H7 (cell line): Measurements from ENCODE around the gene SLC39A3. TPM values are rescaled to one million over a fixed set of nuclear protein-coding genes. Genes with fewer than 3 reads are reported as not detected.
"Not testable (repeated sequence)": the region's sequence is repeated elsewhere in the genome, so short reads cannot be mapped to it uniquely, and the experiment has no call there.

Experiments
- DNase-seq: peaks from one replicate; pipeline ENCODE4 v3.0.0; 2012
- H3K27me3 ChIP-seq: 2 replicates; pipeline ENCODE4 v1.6.0; 2011; ENCODE audit warnings: mild to moderate bottlenecking, low read length; ENCODE audit not compliant: control insufficient read depth, insufficient read depth
- H3K36me3 ChIP-seq: replicated peaks from 2 replicates; pipeline ENCODE4 v1.5.1; 2011; ENCODE audit warnings: low read length; ENCODE audit not compliant: control insufficient read depth, insufficient read depth
- H3K4me3 ChIP-seq: 2 replicates; pipeline ENCODE4 v1.5.1; 2011; ENCODE audit warnings: low read depth, mild to moderate bottlenecking, control low read depth, low read length, moderate library complexity; ENCODE audit not compliant: insufficient read depth
- total RNA-seq: library from RNA; depleted of rRNA; stranded (reverse); fragments of >200 nt; shearing (Covaris generic); gene quantifications from 2 replicates; pipeline ENCODE4 v1.2.3, GENCODE V29; 2014

Gene SLC39A3
- total RNA-seq, 1 experiment from 2014 or later, result 45.8 TPM

- DNase-seq, result no peak
- no peak overlapping the region for H3K4me3 ChIP-seq
- no peaks in the 10 kb centered on the region for H3K36me3 ChIP-seq
- peaks cover 4% of the 10 kb centered on the region for H3K27me3 ChIP-seq
Observed at GRCh38 chr19:2716722-2717637, 22.8 kb downstream of the SLC39A3 start.

GRCh38 chr19:2716275-2716650 is 23.6 kb downstream of the SLC39A3 start:
- no peak overlapping the region for H3K4me3 ChIP-seq
- no peak for DNase-seq
- no peaks in the 10 kb centered on the region for H3K36me3 ChIP-seq
- no peaks in the 10 kb centered on the region for H3K27me3 ChIP-seq

DNA sequence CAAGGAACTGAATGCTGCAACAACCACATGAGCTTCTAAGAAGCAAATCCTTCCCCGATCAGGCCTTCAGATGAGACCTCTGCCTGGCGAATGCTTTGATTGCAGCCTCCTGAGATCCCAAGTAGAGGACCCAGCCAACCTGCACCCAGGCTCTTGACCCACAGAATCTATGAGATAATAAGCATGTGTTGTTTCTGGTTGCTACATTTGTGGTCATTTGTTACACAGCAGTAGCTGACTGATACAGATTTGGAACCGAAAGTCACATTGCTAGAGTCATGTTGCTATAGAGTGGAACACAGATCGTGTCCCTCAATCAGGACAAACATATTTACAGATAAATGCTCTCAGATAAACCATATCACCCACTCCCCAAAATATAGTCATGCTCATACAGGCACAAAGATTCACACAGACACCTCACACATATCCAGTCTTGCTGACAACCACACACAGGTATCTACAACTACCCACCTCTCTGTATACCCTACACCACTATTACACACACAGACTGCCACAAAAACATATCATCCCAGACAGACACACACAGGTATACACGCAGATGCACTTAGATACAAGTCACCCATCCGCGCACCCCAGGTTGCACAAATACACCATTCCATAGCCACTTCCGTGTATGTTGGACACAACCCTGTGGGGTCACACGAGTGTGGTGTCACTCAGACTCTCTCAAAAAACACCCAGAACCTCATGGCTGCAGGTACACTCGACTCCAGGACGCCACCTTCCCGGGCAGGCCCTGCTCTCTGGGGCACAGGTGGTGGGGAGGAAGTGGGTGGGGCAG is 24.1 kb downstream of the SLC39A3 start:
- Histone ChIP-seq H3K27me3 (no peaks in the 10 kb centered on the region), H3K36me3 (no peaks in the 10 kb centered on the region), H3K4me3 (no peak overlapping the region)
- DNase-seq, result no peak

- no peak overlapping the region for H3K4me3 ChIP-seq
- no peak for DNase-seq
- H3K36me3 ChIP-seq, result no peaks in the 10 kb centered on the region
- no peaks in the 10 kb centered on the region for H3K27me3 ChIP-seq
Observed at GRCh38 chr19:2714531-2715269, 25.1 kb downstream of the SLC39A3 start.

DNA sequence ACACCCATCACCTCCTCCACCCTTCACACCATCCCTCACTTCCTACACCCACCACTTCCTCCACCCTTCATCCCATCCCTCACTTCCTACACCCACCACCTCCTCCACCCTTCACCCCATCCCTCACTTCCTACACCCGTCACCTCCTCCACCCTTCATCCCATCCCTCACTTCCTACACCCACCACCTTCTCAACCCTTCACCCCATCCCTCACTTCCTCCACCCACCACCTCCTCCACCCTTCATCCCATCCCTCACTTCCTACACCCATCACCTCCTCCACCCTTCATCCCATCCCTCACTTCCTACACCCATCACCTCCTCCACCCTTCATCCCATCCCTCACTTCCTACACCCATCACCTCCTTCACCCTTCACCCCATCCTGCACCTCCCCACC is 25.7 kb downstream of the SLC39A3 start:
- not testable (repeated sequence) for DNase-seq, H3K36me3 ChIP-seq, H3K4me3 ChIP-seq, H3K27me3 ChIP-seq

DNA sequence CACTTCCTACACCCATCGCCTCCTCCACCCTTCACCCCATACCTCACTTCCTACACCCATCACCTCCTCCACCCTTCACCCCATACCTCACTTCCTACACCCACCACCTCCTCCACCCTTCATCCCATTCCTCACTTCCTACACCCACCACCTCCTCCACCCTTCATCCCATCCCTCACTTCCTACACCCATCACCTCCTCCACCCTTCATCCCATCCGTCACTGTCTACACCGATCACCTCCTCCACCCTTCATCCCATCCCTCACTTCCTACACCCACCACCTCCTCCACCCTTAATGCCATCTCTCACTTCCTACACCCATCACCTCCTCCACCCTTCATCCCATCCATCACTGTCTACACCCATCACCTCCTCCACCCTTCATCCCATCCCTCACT is 26.6 kb downstream of the SLC39A3 start:
- not testable (repeated sequence) for H3K27me3 ChIP-seq, H3K4me3 ChIP-seq, DNase-seq, H3K36me3 ChIP-seq

DNA sequence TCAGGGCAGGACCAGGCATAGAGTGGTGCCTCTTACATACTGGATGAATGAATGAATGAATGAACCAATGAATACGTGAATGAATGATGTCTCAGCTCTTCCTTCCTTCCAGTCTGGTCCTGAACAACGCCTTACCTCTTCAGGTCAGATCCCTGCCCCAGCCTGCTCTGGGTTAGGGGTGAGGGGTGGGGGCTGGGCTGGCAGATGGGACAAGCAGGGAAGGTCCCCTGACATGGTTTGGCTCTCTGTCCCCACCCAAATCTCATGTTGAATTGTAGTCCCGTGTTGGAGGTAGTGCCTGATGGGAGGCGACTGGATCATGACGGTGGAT is 28.0 kb downstream of the SLC39A3 start:
- no peak for DNase-seq
- no peaks in the 10 kb centered on the region for H3K27me3 ChIP-seq

DNA sequence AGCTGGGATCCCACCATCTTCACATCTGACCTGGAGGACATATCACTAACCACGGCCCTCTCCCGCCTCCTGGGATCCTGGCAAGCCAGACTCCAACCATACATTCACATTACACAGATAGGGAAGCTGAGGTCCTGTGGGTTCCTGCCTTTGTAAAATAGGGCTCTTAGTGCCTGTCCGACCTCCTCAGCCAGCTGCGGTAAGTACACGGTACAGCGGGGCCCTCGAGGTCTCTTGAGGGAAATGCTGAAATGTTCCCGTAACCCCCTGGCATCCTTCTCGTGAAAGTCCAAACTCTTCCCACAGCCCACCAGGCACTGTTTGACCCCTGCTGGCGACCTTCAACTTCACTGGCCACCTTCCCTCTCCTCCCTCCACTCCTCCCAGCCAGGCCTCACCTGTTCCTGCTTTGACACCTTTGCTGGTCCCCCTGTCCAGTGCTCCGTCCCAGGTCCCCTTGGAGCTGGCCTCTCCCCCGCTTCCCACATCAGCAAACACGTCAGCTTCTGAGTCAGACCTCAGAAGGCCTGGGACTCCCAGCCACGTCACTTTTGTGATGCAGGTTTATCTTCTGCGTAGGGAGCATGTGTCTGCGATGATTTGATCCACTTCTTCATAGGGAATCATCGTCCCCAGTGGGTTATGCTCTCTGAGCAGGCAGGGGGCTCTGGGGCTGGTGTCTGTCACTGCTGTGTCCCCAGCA is 28.5 kb downstream of the SLC39A3 start:
- Histone ChIP-seq H3K4me3 (no peak overlapping the region), H3K27me3 (no peaks in the 10 kb centered on the region), H3K36me3 (no peaks in the 10 kb centered on the region)
- DNase-seq, result no peak

More for the DNA sequence above, 28.0 kb downstream of the SLC39A3 start:
- no peaks in the 10 kb centered on the region for H3K36me3 ChIP-seq
- no peak overlapping the region for H3K4me3 ChIP-seq

- Histone ChIP-seq H3K4me3 (no peak overlapping the region), H3K27me3 (peaks cover 8% of the 10 kb centered on the region), H3K36me3 (no peaks in the 10 kb centered on the region)
- no peak for DNase-seq
Observed at GRCh38 chr19:2706251-2706650, 33.6 kb downstream of the SLC39A3 start.

DNA sequence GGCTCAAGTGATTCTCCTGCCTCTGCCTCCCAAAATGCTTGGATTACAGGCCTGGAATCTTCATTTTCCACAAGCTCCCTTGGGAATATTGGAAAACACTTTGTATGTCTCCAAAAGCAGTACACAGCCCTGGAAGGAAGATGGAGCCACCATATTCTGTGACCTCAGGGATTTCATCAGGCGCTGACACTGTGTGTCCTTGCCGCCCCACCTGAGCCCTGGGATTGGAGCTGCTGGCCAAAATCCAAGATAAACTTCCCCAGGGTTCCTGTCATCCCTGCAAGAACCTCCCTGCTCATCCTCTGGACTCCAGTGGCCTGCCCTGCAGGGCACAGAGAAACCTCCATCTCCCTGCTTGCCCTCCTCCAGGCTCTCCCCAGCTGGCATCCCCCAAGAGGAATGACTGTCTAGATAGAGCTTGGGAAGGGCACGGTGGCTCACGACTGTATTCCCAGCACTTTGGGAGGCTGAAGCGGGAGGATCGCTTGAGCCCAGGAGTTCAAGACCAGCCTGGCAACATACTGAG is 36.1 kb downstream of the SLC39A3 start:
- H3K4me3 ChIP-seq, result no peak overlapping the region
- no peaks in the 10 kb centered on the region for H3K36me3 ChIP-seq
- H3K27me3 ChIP-seq, result peaks cover 23% of the 10 kb centered on the region
- no peak for DNase-seq

- Histone ChIP-seq H3K27me3 (peaks cover 23% of the 10 kb centered on the region), H3K36me3 (no peaks in the 10 kb centered on the region), H3K4me3 (peak overlapping the region; percentile 3; the same call in 1 of the 2 replicates)
- DNase-seq, result no peak
Observed at GRCh38 chr19:2703077-2703437, 36.8 kb downstream of the SLC39A3 start.

DNA sequence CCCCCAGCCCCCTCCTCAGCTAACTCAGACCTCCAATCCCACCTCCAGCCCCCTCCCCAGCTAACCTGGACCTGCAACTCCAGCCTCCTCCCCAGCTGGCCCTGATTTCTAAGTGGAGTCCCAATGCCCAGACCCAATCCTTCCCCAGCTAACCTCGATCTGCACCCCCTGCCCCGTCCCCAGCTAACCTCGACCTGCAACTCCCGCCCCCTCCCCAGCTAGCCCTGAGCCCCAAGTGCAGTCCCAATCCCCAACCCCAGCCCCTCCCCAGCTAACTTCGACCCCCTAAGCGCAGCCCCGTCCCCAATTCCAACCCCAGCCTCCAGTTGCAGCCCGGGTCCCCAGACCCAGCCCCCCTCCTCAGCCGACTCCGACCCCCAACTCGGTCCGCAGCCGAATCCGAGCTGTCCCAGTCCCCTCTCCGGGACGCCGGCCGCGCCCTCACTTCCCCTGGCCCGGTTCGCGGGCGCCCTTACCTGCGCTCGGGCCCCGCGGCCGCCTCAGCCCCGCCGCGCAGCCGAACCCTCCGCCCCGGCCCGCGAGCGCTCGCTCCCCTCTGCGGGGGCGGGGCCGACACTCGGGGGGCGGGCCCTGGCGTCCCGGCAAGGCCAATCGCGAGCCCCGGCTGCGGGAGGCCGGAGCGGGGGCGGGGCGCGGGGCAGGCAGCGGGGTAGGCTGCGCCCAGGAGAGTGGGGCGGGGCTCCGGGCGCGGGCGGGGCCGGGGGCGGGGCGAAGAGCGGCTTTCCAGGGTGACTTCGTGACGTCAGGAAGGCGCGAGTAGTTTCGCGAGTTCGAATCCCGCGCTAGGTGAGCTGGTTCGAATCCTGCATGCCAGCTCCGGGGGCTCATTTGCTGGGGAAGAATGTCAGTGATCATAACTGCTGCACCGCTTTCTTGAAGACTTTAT is 37.4 kb downstream of the SLC39A3 start, which contains the start of gene GNG7:
TSS of gene GNG7 (minus strand) at position 525 of the 907 bp plus-strand sequence. CDS start 182,006 bp downstream, outside the sequence.
- no peaks in the 10 kb centered on the region for H3K36me3 ChIP-seq
- peaks cover 23% of the 10 kb centered on the region for H3K27me3 ChIP-seq
- DNase-seq, result peak; percentile 100
- peak within 1 kb of the TSS; percentile 73 for H3K4me3 ChIP-seq
